H54 (cell line): ENCODE measurements around the gene RGS19.

ENCODE experiments used
- DNase-seq: peaks from one replicate; pipeline ENCODE4 v3.0.0; 2011; ENCODE audit warnings: low spot score, mixed read lengths; ENCODE audit not compliant: insufficient read length
- FAIRE-seq: peaks from 3 replicates; lab custom pipeline; 2011; peaks lifted over from hg19 to GRCh38; lab: Jason Lieb, UNC
- POLR2A ChIP-seq: IDR thresholded peaks from 2 replicates; pipeline ENCODE4 v1.6.1; 2011; ENCODE audit warnings: low read depth, mild to moderate bottlenecking, low read length

Gene RGS19

GRCh38 chr20:64112691-64113443, 33.5 kb upstream of the RGS19 start:
- TF ChIP-seq POLR2A: no peak
- FAIRE-seq: no peak
- no peak for DNase-seq

DNA sequence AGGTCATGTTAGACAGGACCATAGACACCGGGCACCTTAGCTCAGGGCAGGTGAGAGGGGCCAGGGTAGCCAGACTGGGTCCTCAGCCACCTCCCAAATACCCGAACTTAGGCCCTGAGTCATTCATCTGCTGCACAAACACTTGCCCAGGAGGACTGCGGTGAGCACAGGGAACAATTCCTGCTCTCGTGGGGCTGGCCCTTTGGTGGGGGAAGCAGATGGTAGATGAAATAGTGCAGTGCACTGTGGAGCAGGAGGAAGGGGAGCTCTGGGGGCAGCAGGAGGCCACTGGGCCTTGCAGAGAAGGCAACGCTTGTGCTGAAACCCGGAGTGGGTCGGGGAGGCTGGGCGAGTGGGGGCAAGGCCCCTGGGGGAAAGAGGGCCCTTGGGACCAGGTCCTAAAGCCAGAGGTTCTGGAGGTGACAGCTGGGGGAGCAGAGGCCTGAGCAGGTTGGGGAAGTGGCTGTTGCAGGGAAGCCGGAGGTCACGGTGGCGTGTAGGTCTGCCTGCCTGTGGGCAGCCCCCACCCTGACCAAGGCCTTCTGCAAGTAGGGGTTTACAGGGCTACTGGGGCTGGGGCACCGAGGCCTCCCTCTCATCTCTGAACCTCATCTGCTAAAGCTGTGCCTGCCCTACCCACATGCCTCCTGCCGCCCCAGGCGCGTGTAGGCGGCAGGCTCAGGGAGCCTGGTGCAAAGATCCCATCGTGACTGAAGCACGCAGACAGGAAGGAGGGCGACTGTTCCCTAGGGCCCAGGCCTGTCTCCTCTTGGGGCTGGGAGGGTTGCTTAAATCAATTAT, 32.7 kb upstream of the RGS19 start:
- FAIRE-seq (no peak), DNase-seq (no peak)
- no peak for TF ChIP-seq POLR2A

DNA sequence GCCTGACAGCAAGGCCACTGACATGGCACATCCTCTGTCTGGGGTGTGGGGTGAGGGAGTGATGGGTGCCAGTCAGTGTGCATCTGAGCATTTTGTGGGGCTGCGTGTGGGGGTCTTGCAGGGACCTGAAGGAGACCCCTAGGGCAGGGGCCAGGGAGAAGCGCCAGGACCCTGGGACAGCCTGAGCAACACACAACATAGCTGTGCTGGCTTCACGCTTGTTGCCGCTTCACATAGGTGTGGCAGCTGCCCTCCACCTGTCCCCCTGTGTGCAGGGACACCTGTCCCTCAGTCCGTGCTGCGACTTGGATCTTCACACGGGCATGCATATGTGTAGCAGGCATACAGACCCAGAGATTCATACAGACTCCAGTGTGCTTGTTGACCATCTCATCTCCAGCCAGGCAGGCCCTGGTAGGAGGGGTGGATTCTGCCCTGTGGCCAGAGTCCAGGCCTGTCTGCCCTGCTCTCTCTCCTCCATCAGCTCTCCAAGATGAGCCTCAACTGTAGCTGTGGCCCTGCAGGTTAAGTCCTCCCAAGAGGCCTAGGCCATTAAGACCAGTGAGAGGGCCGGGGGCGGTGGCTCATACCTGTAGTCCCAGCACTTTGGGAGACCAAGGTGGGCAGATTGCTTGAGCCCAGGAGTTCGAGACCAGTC, 31.2 kb upstream of the RGS19 start:
- DNase-seq: no peak
- no peak for TF ChIP-seq POLR2A
- no peak for FAIRE-seq

GRCh38 chr20:64109831-64110391, 30.6 kb upstream of the RGS19 start:
- TF ChIP-seq POLR2A: no peak
- DNase-seq (no peak), FAIRE-seq (no peak)

DNA sequence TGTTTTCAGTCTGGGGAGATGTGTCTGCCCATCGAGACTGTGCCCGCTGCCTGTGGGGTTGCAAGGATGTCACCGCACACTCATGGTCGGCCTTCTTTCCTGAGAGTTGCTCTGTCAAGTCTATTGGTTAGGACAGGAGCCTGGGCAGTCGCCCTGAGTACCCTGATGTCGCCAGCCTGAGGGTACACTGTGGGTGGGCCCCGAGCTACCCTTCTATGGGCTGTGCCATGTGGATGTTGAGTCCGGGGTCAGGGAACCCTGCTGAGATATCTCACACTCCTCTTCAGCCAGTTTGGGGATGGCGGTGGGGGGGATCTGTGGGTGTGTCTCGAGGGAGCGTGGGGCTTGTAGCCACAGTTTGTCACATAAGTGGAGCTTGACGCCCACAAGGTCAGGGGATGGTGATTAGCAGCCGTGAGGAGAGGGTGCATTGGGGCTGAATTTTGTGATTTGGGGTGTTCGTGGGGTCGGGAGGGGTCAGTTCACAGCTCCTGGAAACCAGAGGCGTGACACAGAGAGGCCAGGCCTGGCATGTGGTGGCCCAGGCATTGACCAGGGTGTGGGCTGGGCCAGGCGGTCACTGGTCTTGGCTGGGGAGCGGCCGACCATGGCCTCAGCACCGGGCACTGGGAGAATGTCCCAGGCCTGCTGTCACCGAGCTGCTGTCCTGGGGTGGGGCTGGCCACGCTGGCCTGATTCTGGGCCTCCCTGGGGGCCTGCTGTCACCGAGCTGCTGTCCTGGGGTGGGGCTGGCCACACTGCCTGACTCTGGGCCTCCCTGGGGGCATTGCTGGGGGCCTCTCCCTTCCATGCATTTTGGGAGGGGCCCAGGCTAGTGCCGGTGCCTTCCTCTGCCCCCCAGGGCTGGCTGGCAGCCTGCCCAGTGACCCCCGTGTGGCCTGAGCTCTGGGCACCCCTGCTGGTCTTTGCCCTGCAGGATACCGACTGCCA, 29.7 kb upstream of the RGS19 start:
- DNase-seq (no peak), FAIRE-seq (no peak)
- TF ChIP-seq POLR2A: no peak

- FAIRE-seq (no peak), DNase-seq (no peak)
- no peak for TF ChIP-seq POLR2A
Observed at GRCh38 chr20:64107736-64108457, 28.6 kb upstream of the RGS19 start.

- FAIRE-seq (no peak), DNase-seq (no peak)
- TF ChIP-seq POLR2A: no peak
Observed at GRCh38 chr20:64106981-64107735, 27.8 kb upstream of the RGS19 start, which contains the start of gene NPBWR2. Gene NPBWR2 (minus strand): TSS chr20:64107565. CDS start chr20:64106831, 734 bp downstream.

- no peak for DNase-seq
- no peak for TF ChIP-seq POLR2A
- FAIRE-seq: no peak
Observed at GRCh38 chr20:64106435-64106961, 27.2 kb upstream of the RGS19 start.

GRCh38 chr20:64105846-64106434, 26.6 kb upstream of the RGS19 start:
- TF ChIP-seq POLR2A: no peak
- FAIRE-seq: no peak
- no peak for DNase-seq

DNA sequence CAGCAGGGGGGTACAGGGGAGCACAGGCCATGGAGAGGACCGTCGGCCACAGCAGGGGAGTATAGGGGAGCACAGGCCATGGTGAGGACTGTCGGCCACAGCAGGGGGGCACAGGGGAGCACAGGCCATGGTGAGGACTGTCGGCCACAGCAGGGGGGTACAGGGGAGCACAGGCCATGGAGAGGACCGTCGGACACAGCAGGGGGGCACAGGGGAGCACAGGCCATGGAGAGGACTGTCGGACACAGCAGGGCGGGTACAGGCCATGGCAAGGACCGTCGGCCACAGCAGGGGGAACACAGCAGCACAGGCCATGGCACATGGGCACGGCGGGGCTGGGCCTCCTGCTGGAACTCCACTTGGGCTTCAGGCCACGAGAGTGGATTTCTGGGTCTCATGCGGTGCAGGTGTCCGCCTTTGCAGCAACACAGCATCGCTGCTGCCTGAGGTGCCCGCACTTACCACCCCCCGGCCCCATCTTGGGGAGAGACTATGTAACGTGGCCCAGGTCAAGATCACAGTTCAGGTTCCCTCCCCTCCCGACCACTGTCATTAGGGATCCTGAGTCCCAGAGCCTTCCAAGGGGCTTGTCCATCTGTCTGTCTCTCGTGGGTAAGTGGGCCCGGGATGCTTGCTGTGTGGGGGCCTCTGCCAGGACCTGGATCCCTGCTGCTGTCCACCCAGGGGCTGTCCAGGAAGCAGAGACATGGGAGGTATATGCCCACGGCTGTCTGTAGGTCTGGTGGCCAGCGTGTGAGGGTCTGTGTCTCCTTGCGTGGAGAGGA, 25.5 kb upstream of the RGS19 start:
- DNase-seq (no peak), FAIRE-seq (no peak)
- no peak for TF ChIP-seq POLR2A
